ENCODE measurements around the gene DCST1. TPM values are rescaled to one million over a fixed set of nuclear protein-coding genes. Genes with fewer than 3 reads are reported as not detected.

DCST1 gene
- total RNA-seq, 3 donors from 2014 or later: 0.19 to 0.20 TPM; not detected in 1

DNA sequence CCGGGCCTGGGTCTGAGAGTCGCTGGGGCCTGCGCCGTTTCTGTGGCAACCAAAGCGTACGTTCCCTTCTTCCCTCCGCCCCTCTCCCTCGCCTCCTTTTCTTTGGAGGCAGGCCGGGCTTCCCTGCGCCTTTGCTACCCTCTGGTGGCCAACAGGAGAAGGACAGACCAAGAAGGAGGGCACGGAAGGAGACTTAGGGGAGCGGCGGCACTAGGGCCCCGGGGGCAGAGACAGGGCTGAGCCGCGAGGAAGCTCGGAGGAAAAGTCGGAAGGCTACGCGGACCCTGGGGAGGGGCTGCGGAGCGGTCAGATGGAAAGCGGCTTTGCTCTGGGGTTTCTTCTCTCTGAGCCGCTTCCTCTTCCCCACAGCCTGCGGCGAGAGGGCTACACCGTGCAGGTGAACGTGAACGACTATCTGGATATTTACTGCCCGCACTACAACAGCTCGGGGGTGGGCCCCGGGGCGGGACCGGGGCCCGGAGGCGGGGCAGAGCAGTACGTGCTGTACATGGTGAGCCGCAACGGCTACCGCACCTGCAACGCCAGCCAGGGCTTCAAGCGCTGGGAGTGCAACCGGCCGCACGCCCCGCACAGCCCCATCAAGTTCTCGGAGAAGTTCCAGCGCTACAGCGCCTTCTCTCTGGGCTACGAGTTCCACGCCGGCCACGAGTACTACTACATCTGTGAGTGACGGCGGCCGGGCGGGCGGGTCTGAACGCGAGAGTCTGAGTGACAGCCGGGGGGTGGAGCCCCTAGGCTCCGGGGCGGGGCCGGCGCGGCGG, 51.3 kb downstream of the DCST1 start:
- no peaks in the 10 kb centered on the region for H3K36me3 ChIP-seq (ENCODE audit: low read depth)
- H3K9me3 ChIP-seq: no peaks in the 10 kb centered on the region
- ATAC-seq: peak; percentile 74
- TF ChIP-seq, protein P1, sequence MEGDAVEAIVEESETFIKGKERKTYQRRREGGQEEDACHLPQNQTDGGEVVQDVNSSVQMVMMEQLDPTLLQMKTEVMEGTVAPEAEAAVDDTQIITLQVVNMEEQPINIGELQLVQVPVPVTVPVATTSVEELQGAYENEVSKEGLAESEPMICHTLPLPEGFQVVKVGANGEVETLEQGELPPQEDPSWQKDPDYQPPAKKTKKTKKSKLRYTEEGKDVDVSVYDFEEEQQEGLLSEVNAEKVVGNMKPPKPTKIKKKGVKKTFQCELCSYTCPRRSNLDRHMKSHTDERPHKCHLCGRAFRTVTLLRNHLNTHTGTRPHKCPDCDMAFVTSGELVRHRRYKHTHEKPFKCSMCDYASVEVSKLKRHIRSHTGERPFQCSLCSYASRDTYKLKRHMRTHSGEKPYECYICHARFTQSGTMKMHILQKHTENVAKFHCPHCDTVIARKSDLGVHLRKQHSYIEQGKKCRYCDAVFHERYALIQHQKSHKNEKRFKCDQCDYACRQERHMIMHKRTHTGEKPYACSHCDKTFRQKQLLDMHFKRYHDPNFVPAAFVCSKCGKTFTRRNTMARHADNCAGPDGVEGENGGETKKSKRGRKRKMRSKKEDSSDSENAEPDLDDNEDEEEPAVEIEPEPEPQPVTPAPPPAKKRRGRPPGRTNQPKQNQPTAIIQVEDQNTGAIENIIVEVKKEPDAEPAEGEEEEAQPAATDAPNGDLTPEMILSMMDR (IDR thresholded peaks at IDR 0.05): peak; percentile 85
- H3K4me3 ChIP-seq: peak overlapping the region; percentile 40
- H3K4me1 ChIP-seq (ENCODE audit: low read depth): peaks cover 55% of the 10 kb centered on the region
- peak; percentile 95 to 97 (median 96) for DNase-seq
- intact Hi-C loops (cut with DNase I, micrococcal nuclease): no loop called here

DNA sequence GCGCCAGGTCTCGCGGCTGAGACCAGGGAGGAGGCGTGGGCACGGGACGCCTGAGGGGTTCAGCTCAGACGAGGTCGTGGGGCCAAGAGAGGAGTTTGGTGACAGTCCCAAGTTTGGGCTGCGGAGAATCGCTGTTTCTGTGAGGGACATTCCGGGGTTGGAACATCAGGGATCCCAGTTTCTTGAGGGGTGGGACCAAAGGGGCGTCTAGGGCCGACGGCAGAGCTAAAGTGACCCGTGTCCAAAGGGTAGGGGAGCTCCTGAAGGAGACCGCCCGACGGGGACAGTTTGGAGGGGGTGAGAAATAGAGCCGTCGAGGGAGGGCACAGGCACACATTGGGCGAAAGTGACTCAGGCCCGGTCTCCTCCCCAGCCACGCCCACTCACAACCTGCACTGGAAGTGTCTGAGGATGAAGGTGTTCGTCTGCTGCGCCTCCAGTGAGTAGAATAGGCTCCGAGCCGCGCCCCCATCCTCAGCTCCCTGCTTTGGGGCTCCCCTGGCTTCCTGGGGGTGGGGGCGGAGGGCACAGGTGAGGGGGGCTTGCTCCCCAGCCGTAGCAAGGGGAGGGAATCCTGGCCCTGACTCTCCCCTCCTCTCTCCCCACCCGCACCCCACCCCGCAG, 52.0 kb downstream of the DCST1 start:
- peak overlapping the region; percentile 40 for H3K4me3 ChIP-seq
- peak; percentile 47 for ATAC-seq
- H3K9me3 ChIP-seq: no peaks in the 10 kb centered on the region
- H3K4me1 ChIP-seq (ENCODE audit: low read depth): peaks cover 48% of the 10 kb centered on the region
- intact Hi-C loops (cut with DNase I, micrococcal nuclease): no loop called here
- DNase-seq: peak; percentile 83 to 90 (median 85)
- TF ChIP-seq, protein P1 (IDR thresholded peaks at IDR 0.05): no peak
- no peaks in the 10 kb centered on the region for H3K36me3 ChIP-seq (ENCODE audit: low read depth)

DNA sequence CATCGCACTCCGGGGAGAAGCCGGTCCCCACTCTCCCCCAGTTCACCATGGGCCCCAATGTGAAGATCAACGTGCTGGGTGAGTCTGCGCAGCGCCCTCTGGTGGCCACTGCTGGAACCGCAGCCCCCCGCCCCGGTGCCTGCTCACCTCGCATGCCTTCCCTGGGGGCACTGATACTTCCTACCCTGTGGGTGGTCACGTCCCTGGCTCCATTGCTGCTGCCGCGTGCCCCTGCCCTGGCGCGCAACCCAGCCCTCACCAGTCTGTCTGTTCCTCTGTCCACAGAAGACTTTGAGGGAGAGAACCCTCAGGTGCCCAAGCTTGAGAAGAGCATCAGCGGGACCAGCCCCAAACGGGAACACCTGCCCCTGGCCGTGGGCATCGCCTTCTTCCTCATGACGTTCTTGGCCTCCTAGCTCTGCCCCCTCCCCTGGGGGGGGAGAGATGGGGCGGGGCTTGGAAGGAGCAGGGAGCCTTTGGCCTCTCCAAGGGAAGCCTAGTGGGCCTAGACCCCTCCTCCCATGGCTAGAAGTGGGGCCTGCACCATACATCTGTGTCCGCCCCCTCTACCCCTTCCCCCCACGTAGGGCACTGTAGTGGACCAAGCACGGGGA, 52.6 kb downstream of the DCST1 start:
- no peaks in the 10 kb centered on the region for H3K9me3 ChIP-seq
- ATAC-seq: peak; percentile 20
- intact Hi-C loops (cut with DNase I, micrococcal nuclease): no loop called here
- H3K4me1 ChIP-seq (ENCODE audit: low read depth): peaks cover 43% of the 10 kb centered on the region
- H3K36me3 ChIP-seq (ENCODE audit: low read depth): no peaks in the 10 kb centered on the region
- peak; percentile 81 to 87 (median 85) for DNase-seq
- no peak overlapping the region for H3K4me3 ChIP-seq
- TF ChIP-seq, protein P1 (IDR thresholded peaks at IDR 0.05): peak; percentile 98

DNA sequence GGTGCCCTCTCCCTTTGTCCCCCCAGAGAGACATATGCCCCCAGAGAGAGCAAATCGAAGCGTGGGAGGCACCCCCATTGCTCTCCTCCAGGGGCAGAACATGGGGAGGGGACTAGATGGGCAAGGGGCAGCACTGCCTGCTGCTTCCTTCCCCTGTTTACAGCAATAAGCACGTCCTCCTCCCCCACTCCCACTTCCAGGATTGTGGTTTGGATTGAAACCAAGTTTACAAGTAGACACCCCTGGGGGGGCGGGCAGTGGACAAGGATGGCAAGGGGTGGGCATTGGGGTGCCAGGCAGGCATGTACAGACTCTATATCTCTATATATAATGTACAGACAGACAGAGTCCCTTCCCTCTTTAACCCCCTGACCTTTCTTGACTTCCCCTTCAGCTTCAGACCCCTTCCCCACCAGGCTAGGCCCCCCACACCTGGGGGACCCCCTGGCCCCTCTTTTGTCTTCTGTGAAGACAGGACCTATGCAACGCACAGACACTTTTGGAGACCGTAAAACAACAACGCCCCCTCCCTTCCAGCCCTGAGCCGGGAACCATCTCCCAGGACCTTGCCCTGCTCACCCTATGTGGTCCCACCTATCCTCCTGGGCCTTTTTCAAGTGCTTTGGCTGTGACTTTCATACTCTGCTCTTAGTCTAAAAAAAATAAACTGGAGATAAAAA, 53.4 kb downstream of the DCST1 start:
- Histone ChIP-seq H3K9me3 (no peaks in the 10 kb centered on the region), H3K4me3 (no peak overlapping the region), H3K4me1 (ENCODE audit: low read depth) (peaks cover 38% of the 10 kb centered on the region), H3K36me3 (ENCODE audit: low read depth) (no peaks in the 10 kb centered on the region)
- TF ChIP-seq, protein P1 (IDR thresholded peaks at IDR 0.05): no peak
- intact Hi-C loops (cut with DNase I, micrococcal nuclease): no loop called here
- ATAC-seq (no peak), DNase-seq (peak in 1 of 3 donors; percentile 43)

Measured in mucosa of descending colon (tissue), 3 donors.